Adrenal gland (tissue), 5 donors: ENCODE data around the gene PPM1M.

Experiments used
- POLR2A ChIP-seq, 2 donors: fragments of 450-650 bp; IDR thresholded peaks; one replicate each; pipeline ENCODE4 v1.6.1; 2017; ENCODE audit warnings: antibody characterized with exemption in 2 of 2, mild to moderate bottlenecking in 2 of 2, moderate library complexity in 1 of 2
- TF ChIP-seq, protein P1 (sequence below), 6 experiments: fragments of 450-650 bp in 4 of 6; fragments of 200-600 bp in 2 of 6; sonication (generic) in 1 of 6; IDR thresholded peaks; 1 replicate in 5 of 6; 2 replicates in 1 of 6; pipeline versions ENCODE4 v1.5.1 to v1.8.0; 2016 to 2021; ENCODE audit warnings: antibody characterized with exemption in 6 of 6, mild to moderate bottlenecking in 2 of 6, moderate library complexity in 1 of 6
- donor health status: DM: no; HTN: no; CAD: no.

- TF ChIP-seq POLR2A (IDR thresholded peaks at IDR 0.05) = no peak
- TF ChIP-seq, protein P1, sequence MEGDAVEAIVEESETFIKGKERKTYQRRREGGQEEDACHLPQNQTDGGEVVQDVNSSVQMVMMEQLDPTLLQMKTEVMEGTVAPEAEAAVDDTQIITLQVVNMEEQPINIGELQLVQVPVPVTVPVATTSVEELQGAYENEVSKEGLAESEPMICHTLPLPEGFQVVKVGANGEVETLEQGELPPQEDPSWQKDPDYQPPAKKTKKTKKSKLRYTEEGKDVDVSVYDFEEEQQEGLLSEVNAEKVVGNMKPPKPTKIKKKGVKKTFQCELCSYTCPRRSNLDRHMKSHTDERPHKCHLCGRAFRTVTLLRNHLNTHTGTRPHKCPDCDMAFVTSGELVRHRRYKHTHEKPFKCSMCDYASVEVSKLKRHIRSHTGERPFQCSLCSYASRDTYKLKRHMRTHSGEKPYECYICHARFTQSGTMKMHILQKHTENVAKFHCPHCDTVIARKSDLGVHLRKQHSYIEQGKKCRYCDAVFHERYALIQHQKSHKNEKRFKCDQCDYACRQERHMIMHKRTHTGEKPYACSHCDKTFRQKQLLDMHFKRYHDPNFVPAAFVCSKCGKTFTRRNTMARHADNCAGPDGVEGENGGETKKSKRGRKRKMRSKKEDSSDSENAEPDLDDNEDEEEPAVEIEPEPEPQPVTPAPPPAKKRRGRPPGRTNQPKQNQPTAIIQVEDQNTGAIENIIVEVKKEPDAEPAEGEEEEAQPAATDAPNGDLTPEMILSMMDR (IDR thresholded peaks at IDR 0.05) = no peak
Observed at GRCh38 chr3:52297242-52298148, 51.9 kb downstream of the PPM1M start.
